Subcutaneous abdominal adipose tissue (tissue), 5 donors: ENCODE data around the gene RACK1.
A peak's percentile ranks its signal among the peaks of the same experiment; 100 is the strongest.

Experiments used
- H3K27ac ChIP-seq: one replicate; pipeline ENCODE4 v1.7.0; 2013; ENCODE audit warnings: low read depth, mild to moderate bottlenecking, inconsistent platforms, low read length, moderate library complexity
- H3K27me3 ChIP-seq, 5 donors: one replicate each; pipeline ENCODE4 v1.7.0; 2013; ENCODE audit warnings: low read length in 5 of 5, inconsistent platforms in 1 of 5; ENCODE audit not compliant: control insufficient read depth in 5 of 5, insufficient read depth in 4 of 5
- H3K36me3 ChIP-seq, 5 donors: one replicate each; pipeline ENCODE4 v1.7.0; 2013; ENCODE audit warnings: low read length in 5 of 5; ENCODE audit not compliant: control insufficient read depth in 5 of 5, insufficient read depth in 5 of 5
- H3K4me1 ChIP-seq, 5 donors: one replicate each; pipeline ENCODE4 v1.7.0; 2013; ENCODE audit warnings: low read length in 5 of 5, mild to moderate bottlenecking in 3 of 5, moderate library complexity in 1 of 5; ENCODE audit not compliant: control insufficient read depth in 5 of 5, insufficient read depth in 5 of 5
- H3K4me3 ChIP-seq, 5 donors: one replicate each; pipeline ENCODE4 v1.7.0; 2013; ENCODE audit warnings: low read length in 5 of 5, low read depth in 1 of 5
- H3K9ac ChIP-seq, 5 donors: one replicate each; pipeline ENCODE4 v1.7.0; 2013; ENCODE audit warnings: low read length in 5 of 5, mild to moderate bottlenecking in 4 of 5, moderate library complexity in 3 of 5
- H3K9me3 ChIP-seq, 5 donors: one replicate each; pipeline ENCODE4 v1.7.0; 2013; ENCODE audit warnings: low read length in 5 of 5; ENCODE audit not compliant: control insufficient read depth in 5 of 5
- donor health status: healthy.
- donor health status: healthy.
- donor health status: healthy.
- donor health status: healthy.
- donor health status: healthy.

The RACK1 gene

DNA sequence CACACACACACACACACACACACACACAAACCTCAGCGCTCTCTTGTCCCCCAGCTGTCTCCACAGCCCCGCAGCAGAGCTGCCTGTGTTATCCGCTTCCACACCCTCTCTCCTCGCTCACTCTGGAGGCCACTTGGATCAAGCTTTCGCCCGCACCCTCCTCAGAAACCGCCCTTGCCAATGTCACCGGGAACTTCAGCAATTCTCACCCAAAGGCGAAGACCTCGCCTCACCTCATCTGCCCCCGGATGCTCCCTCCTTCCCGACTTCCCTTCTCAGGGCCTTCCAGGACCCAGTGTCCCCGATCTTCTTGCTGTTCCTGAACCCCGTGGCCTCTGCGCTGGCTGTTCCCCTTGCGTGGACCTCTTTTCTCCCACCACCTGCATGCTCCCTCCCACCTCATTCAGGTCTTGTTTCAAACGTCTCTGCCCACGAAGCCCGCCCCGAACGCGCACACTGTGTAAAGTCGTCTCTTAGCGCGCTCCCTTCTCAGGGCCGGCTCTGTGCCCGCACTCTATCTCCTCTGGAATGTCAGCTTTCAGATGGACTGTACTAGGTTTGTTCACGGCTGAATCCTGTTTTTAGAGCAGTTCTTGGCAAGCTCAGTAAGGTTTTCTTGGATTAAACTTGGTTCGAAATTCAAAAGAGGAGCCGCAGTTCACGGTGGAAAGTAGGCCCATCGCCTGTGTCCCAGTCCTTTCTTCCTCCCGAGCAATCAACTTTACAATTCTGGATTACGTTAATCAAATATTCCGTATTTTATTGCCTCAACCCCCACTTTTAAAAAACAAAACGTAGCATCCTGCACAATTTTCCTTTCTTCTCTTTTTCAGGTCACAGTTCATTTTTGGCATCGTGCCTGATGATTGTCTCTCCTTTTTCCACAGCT lies 37.7 kb downstream of the RACK1 start:
- peak overlapping the region in 2 of 5 donors; percentile 35 to 54 for H3K9ac ChIP-seq
- H3K4me1 ChIP-seq = peaks cover 3 to 45% (median 35%) of the 10 kb centered on the region in 5 donors
- H3K36me3 ChIP-seq = no peaks in the 10 kb centered on the region
- no peaks in the 10 kb centered on the region for H3K27me3 ChIP-seq
- H3K4me3 ChIP-seq = peak overlapping the region; percentile 69 to 83 (median 72)
- H3K9me3 ChIP-seq = peaks cover 0 to 4% (median 0%) of the 10 kb centered on the region in 5 donors
- no peak overlapping the region for H3K27ac ChIP-seq

DNA sequence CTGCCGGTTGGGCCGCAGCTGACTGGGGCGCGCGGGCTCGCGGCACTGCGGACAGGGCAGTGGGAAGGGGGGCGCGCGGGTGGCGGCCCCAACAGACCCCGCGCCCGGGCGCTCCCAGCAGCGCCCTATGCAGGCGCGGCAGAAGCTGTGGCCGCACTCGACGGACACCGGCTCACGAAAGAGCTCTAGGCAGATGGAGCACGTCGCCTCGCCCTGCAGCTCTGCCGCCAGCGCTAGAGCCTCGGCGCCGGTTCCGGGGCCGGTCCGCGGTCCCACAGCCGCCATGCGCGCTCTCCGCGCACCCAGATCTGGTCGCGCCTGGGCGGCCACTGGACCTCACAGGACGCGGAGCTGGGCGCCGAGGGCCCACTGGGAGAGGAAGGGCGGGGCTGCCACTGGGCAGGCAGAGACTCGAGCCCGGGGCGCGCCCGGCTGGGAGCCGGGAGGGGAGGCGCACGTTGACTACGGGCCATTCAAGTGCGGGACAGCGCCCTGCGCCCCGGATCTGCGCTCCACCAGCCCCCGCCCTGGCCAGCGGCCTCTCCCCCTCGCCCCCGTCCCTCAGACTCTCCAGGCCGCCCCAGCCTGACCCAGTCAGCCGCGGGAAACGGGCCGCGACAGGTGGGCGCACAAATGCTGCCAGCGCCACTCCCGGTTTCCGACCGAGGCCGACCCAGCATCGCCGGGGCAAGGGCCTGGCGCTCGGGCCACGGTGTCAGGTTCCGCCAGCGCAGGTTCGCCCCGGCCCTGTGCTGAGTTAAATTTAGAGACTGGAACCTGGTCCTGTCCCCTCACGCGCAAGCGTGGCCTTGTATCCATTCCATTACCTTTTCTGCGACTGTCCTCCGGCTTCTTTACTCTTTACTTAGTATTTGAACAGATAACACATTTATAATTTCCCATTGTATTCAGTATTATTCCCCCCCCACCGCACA lies 38.6 kb downstream of the RACK1 start, which contains the start of gene TRIM7:
Gene TRIM7, minus strand, starts transcription at position 371 of the 935 bp plus-strand sequence. Its CDS starts 86 bp downstream, at position 285.
- no peaks in the 10 kb centered on the region for H3K27me3 ChIP-seq
- no peak within 1 kb of the TSS for H3K27ac ChIP-seq

DNA sequence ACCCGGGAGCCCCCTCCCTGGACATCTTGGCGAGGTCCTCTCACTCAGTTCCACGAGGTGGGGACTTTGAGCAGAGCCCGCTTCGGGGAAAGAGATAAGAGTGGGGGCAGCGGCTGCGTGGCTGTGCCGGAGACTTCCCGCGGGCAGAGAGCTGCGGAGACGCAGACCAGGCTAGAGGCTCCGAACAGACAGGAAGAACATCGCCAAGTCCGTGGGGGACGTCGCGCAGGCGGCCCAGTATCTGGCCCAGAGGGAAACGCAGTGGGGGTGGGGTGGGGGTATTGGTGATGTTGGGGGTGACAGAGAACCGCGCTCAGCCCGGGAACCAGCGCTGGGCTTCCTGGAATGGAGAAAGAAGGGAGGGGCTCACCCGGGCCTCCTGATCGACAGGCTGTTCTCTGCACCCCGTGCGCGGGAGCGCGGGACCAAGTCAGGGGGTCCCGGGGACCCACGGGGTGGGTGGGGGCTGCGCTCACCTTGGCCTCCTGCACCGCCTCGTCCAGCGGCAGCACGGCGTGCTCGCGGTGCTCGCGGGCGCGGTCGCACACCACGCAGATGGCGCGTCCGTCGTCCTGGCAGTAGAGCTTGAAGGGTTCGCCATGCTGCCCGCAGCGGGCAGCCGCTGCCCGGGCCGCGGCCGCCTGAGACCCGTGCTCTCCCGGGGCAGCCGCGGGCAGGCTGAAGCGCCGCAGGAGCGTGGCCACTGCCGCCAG lies 39.4 kb downstream of the RACK1 start:
- Histone ChIP-seq H3K9me3 (peaks cover 0 to 4% (median 0%) of the 10 kb centered on the region in 5 donors), H3K36me3 (no peaks in the 10 kb centered on the region), H3K27me3 (no peaks in the 10 kb centered on the region), H3K4me3 (peak overlapping the region in 4 of 5 donors; percentile 69 to 80 (median 72)), H3K9ac (no peak overlapping the region), H3K27ac (no peak overlapping the region), H3K4me1 (peaks cover 3 to 45% (median 35%) of the 10 kb centered on the region in 5 donors)

More for the DNA sequence above, 38.6 kb downstream of the RACK1 start, which contains the start of gene TRIM7:
- Histone ChIP-seq H3K4me1 (peaks cover 3 to 45% (median 35%) of the 10 kb centered on the region in 5 donors), H3K4me3 (peak within 1 kb of the TSS; percentile 69 to 83 (median 72)), H3K9ac (peak within 1 kb of the TSS in 2 of 5 donors; percentile 35 to 54), H3K36me3 (no peaks in the 10 kb centered on the region), H3K9me3 (peaks cover 0 to 4% (median 0%) of the 10 kb centered on the region in 5 donors)

DNA sequence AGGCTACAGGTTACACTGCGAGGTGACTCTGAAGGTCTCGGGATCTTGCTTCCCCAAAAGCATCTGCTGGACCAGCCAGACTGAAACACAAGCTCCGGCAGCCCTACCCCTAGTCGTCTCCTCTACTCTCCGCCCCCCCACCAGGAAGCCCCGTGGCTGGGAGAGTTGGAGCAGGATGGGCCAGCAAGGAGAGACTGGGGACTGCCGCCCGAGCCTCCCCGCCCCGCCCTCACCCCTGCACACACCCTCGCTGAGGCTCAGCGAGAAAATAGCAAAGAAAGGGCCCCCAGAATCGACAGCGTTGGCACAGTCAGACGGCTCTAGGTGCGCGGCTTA lies 40.0 kb downstream of the RACK1 start:
- no peaks in the 10 kb centered on the region for H3K36me3 ChIP-seq
- H3K27me3 ChIP-seq = no peaks in the 10 kb centered on the region
- H3K4me3 ChIP-seq = peak overlapping the region in 4 of 5 donors; percentile 69 to 80 (median 72)
- H3K4me1 ChIP-seq = peaks cover 3 to 45% (median 35%) of the 10 kb centered on the region in 5 donors
- peaks cover 0 to 4% (median 0%) of the 10 kb centered on the region in 5 donors for H3K9me3 ChIP-seq
- peak overlapping the region; percentile 37 for H3K27ac ChIP-seq
- H3K9ac ChIP-seq = no peak overlapping the region

DNA sequence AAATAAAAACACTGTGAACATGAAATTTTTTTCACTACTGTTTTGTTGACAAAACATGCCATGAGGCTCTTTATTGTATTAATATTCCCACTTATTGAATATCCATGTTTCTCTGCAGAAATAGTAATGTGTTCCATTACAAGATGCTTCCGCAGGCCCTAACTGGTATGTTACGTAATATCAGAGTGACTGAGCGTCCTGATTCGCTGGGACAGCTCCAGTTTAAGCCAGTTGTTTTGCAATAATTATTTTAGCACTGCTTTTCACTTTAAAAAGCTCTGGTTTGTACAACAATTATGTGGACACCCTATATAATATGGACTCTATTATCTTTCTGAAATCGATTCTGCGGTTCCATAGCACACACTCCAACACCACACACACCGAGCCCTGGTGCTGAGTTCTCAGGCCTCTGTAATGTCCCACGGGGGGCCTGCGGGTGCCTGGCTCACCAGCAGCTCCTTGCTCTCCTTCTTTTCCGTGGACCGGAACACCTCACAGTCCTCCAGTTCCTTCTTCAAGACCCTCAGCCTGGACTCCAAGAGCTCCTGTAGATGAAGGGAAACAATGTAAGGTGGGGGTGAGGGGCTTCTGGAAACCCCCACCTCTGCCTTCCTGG lies 40.5 kb downstream of the RACK1 start:
- Histone ChIP-seq H3K9ac (no peak overlapping the region), H3K4me3 (peak overlapping the region in 3 of 5 donors; percentile 39 to 80 (median 71)), H3K27me3 (no peaks in the 10 kb centered on the region), H3K27ac (peak overlapping the region; percentile 37), H3K4me1 (peaks cover 3 to 45% (median 35%) of the 10 kb centered on the region in 5 donors), H3K36me3 (no peaks in the 10 kb centered on the region), H3K9me3 (peaks cover 0 to 2% (median 0%) of the 10 kb centered on the region in 5 donors)

DNA sequence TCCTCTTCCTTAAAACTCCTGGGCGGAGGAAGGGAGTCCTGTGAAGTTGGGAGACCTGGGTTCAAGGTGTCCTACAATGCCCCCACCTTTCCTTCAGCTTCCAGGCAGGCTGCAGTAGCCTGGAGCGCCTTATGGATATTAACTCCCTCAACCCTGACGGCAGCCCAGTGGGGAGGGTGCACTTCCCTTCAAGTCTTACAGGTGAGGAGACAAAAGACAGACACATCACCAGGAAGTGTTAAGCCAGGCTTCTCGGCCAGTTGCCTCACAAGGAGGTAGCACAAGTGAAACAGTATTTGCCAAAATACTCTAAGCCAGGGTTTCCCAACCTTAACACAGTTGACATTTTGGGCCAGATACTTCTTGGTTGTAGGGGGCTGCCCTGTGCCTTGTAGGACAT lies 42.9 kb downstream of the RACK1 start:
- Histone ChIP-seq H3K36me3 (no peaks in the 10 kb centered on the region), H3K9me3 (no peaks in the 10 kb centered on the region), H3K4me1 (peaks cover 0 to 31% (median 25%) of the 10 kb centered on the region in 5 donors), H3K27me3 (no peaks in the 10 kb centered on the region), H3K4me3 (no peak overlapping the region), H3K27ac (no peak overlapping the region), H3K9ac (no peak overlapping the region)

DNA sequence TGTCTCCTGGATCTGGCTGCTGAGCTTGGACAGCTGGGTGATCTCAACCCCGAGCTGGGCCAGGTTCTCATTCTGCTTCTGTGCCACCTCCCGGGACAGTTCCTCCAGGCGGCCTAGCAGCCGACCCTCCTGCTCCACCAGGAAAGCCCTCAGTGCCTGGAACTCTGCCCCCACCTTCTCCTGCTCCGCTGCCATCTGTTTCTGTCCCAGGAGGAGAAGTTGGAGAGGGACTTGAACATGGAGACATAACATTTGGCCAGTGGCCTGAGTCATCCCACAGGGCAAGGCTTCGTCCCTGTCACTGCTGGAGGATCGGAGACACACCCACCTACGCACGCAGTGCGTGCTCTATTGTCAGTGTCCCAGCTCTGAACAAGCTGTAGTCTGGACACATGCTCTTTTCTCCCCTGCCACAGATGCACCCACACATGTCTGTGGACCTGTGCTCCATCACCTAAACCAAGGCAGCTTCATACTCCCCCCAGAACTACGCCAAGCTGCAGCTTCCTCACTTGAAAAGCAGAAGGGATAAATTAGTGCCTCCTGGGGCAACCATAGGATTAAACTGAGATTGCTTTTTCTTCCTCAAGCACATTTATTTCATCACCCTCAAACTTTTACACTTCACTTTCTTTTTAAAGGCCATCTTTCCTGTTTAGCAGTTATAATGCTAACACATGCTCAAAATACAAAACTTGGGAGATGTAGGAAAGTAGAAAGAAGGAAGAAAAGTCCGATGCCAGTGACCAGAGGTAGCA lies 43.6 kb downstream of the RACK1 start:
- no peak overlapping the region for H3K27ac ChIP-seq
- H3K4me3 ChIP-seq = no peak overlapping the region
- H3K4me1 ChIP-seq = peaks cover 0 to 24% (median 17%) of the 10 kb centered on the region in 5 donors
- no peaks in the 10 kb centered on the region for H3K27me3 ChIP-seq
- H3K9ac ChIP-seq = no peak overlapping the region
- no peaks in the 10 kb centered on the region for H3K36me3 ChIP-seq
- H3K9me3 ChIP-seq = no peaks in the 10 kb centered on the region

DNA sequence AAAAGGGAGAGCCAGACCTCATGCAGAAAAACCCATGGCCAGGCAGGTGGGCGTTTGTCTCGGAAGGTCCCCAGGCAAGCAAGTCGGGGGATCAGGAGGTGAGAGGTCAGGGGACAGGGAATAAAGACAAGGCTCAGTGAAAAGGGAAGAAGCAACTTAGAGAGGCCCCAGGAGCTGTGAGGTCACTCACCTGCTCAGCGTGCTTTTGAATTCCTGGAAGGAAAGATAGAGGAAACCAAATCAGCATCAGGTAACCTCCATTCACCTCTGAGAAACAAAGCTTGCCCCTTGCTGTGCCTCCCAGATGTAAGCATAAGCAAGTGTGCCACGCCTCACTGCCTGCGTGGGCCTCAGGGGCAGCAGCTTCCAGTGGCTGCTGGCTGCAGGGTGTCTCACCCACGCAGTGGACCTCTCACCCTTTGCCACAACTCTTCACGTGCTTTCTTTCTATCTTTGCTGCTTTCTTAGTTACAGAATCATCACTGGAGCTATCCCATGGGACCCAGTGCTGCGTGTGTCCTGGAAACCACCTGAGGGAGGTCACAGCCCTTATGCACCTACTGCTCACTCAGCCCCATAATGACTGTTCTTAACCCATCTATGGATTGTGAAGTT lies 44.7 kb downstream of the RACK1 start:
- Histone ChIP-seq H3K36me3 (no peaks in the 10 kb centered on the region), H3K27ac (no peak overlapping the region), H3K9me3 (no peaks in the 10 kb centered on the region), H3K27me3 (no peaks in the 10 kb centered on the region), H3K4me3 (no peak overlapping the region), H3K4me1 (peaks cover 0 to 13% (median 9%) of the 10 kb centered on the region in 5 donors), H3K9ac (no peak overlapping the region)
